ENCODE data around the gene DYNC1LI1.
"Not testable (repeated sequence)": the region's sequence is repeated elsewhere in the genome, so short reads cannot be mapped to it uniquely, and the experiment has no call there.

The DYNC1LI1 gene

GRCh38 chr3:32578669-32579068 is 8.0 kb upstream of the DYNC1LI1 start:
- H3K9ac ChIP-seq (ENCODE audit: low read length); H3K9me3 ChIP-seq (ENCODE audit: low read length); H3K36me3 ChIP-seq (ENCODE audit: insufficient read depth, low read length); H3K4me3 ChIP-seq (ENCODE audit: low read depth in 1 of 2, low read length in 2 of 2); H3K27me3 ChIP-seq (ENCODE audit: control insufficient read depth in 1 of 2, insufficient read depth in 2 of 2, low read length in 2 of 2); H3K27ac ChIP-seq (ENCODE audit: low read depth, low read length); H3K4me1 ChIP-seq (ENCODE audit: insufficient read depth, low read length): not testable (repeated sequence)

- peaks cover 7% of the 10 kb centered on the region for H3K4me1 ChIP-seq (ENCODE audit: insufficient read depth, low read length)
- H3K9me3 ChIP-seq (ENCODE audit: low read length): no peaks in the 10 kb centered on the region
- H3K4me3 ChIP-seq (ENCODE audit: low read depth in 1 of 2, low read length in 2 of 2): no peak overlapping the region
- no peaks in the 10 kb centered on the region for H3K36me3 ChIP-seq (ENCODE audit: insufficient read depth, low read length)
- H3K27me3 ChIP-seq (ENCODE audit: control insufficient read depth in 1 of 2, insufficient read depth in 2 of 2, low read length in 2 of 2): no peaks in the 10 kb centered on the region
- H3K27ac ChIP-seq (ENCODE audit: low read depth, low read length): peak overlapping the region; percentile 13
- no peak overlapping the region for H3K9ac ChIP-seq (ENCODE audit: low read length)
Observed at GRCh38 chr3:32577581-32578556, 7.2 kb upstream of the DYNC1LI1 start.

GRCh38 chr3:32577174-32577573 is 6.5 kb upstream of the DYNC1LI1 start:
- Histone ChIP-seq H3K27ac (ENCODE audit: low read depth, low read length) (no peak overlapping the region), H3K4me1 (ENCODE audit: insufficient read depth, low read length) (peaks cover 7% of the 10 kb centered on the region), H3K4me3 (ENCODE audit: low read depth in 1 of 2, low read length in 2 of 2) (no peak overlapping the region), H3K9me3 (ENCODE audit: low read length) (no peaks in the 10 kb centered on the region), H3K27me3 (ENCODE audit: control insufficient read depth in 1 of 2, insufficient read depth in 2 of 2, low read length in 2 of 2) (no peaks in the 10 kb centered on the region), H3K36me3 (ENCODE audit: insufficient read depth, low read length) (no peaks in the 10 kb centered on the region), H3K9ac (ENCODE audit: low read length) (no peak overlapping the region)

- no peak overlapping the region for H3K9ac ChIP-seq (ENCODE audit: low read length)
- H3K36me3 ChIP-seq (ENCODE audit: insufficient read depth, low read length): no peaks in the 10 kb centered on the region
- H3K27me3 ChIP-seq (ENCODE audit: control insufficient read depth in 1 of 2, insufficient read depth in 2 of 2, low read length in 2 of 2): no peaks in the 10 kb centered on the region
- no peaks in the 10 kb centered on the region for H3K9me3 ChIP-seq (ENCODE audit: low read length)
- H3K4me3 ChIP-seq (ENCODE audit: low read depth in 1 of 2, low read length in 2 of 2): no peak overlapping the region
- no peak overlapping the region for H3K27ac ChIP-seq (ENCODE audit: low read depth, low read length)
- H3K4me1 ChIP-seq (ENCODE audit: insufficient read depth, low read length): peaks cover 7% of the 10 kb centered on the region
Observed at GRCh38 chr3:32575451-32576113, 4.9 kb upstream of the DYNC1LI1 start.

GRCh38 chr3:32571192-32571485 is 481 bp upstream of the DYNC1LI1 start:
- Histone ChIP-seq H3K27me3 (ENCODE audit: control insufficient read depth in 1 of 2, insufficient read depth in 2 of 2, low read length in 2 of 2) (no peaks in the 10 kb centered on the region), H3K4me3 (ENCODE audit: low read depth in 1 of 2, low read length in 2 of 2) (peak overlapping the region; percentile 91 to 94), H3K36me3 (ENCODE audit: insufficient read depth, low read length) (no peaks in the 10 kb centered on the region), H3K27ac (ENCODE audit: low read depth, low read length) (peak overlapping the region; percentile 93), H3K9ac (ENCODE audit: low read length) (peak overlapping the region; percentile 92), H3K4me1 (ENCODE audit: insufficient read depth, low read length) (peaks cover 11% of the 10 kb centered on the region), H3K9me3 (ENCODE audit: low read length) (no peaks in the 10 kb centered on the region)

GRCh38 chr3:32569540-32570420 is 878 bp downstream of the DYNC1LI1 start:
- H3K4me1 ChIP-seq (ENCODE audit: insufficient read depth, low read length): peaks cover 11% of the 10 kb centered on the region
- peak overlapping the region; percentile 74 for H3K9ac ChIP-seq (ENCODE audit: low read length)
- H3K27ac ChIP-seq (ENCODE audit: low read depth, low read length): peak overlapping the region; percentile 95
- no peaks in the 10 kb centered on the region for H3K27me3 ChIP-seq (ENCODE audit: control insufficient read depth in 1 of 2, insufficient read depth in 2 of 2, low read length in 2 of 2)
- H3K4me3 ChIP-seq (ENCODE audit: low read depth in 1 of 2, low read length in 2 of 2): peak overlapping the region; percentile 91 to 94
- no peaks in the 10 kb centered on the region for H3K36me3 ChIP-seq (ENCODE audit: insufficient read depth, low read length)
- H3K9me3 ChIP-seq (ENCODE audit: low read length): no peaks in the 10 kb centered on the region

- peak overlapping the region; percentile 74 for H3K9ac ChIP-seq (ENCODE audit: low read length)
- peak overlapping the region in 1 of 2 donors; percentile 91 for H3K4me3 ChIP-seq (ENCODE audit: low read depth in 1 of 2, low read length in 2 of 2)
- peaks cover 11% of the 10 kb centered on the region for H3K4me1 ChIP-seq (ENCODE audit: insufficient read depth, low read length)
Observed at GRCh38 chr3:32568953-32569352, 1.7 kb downstream of the DYNC1LI1 start.

GRCh38 chr3:32564195-32564594 is 6.5 kb downstream of the DYNC1LI1 start:
- no peak overlapping the region for H3K4me3 ChIP-seq (ENCODE audit: low read depth in 1 of 2, low read length in 2 of 2)
- no peak overlapping the region for H3K27ac ChIP-seq (ENCODE audit: low read depth, low read length)
- no peak overlapping the region for H3K9ac ChIP-seq (ENCODE audit: low read length)
- H3K9me3 ChIP-seq (ENCODE audit: low read length): no peaks in the 10 kb centered on the region
- H3K4me1 ChIP-seq (ENCODE audit: insufficient read depth, low read length): peaks cover 4% of the 10 kb centered on the region
- no peaks in the 10 kb centered on the region for H3K27me3 ChIP-seq (ENCODE audit: control insufficient read depth in 1 of 2, insufficient read depth in 2 of 2, low read length in 2 of 2)
- no peaks in the 10 kb centered on the region for H3K36me3 ChIP-seq (ENCODE audit: insufficient read depth, low read length)

More at GRCh38 chr3:32568953-32569352, 1.7 kb downstream of the DYNC1LI1 start:
- Histone ChIP-seq H3K27me3 (ENCODE audit: control insufficient read depth in 1 of 2, insufficient read depth in 2 of 2, low read length in 2 of 2) (no peaks in the 10 kb centered on the region), H3K36me3 (ENCODE audit: insufficient read depth, low read length) (no peaks in the 10 kb centered on the region), H3K9me3 (ENCODE audit: low read length) (no peaks in the 10 kb centered on the region), H3K27ac (ENCODE audit: low read depth, low read length) (no peak overlapping the region)

- Histone ChIP-seq H3K9me3 (ENCODE audit: low read length) (no peaks in the 10 kb centered on the region), H3K27me3 (ENCODE audit: control insufficient read depth in 1 of 2, insufficient read depth in 2 of 2, low read length in 2 of 2) (no peaks in the 10 kb centered on the region), H3K4me3 (ENCODE audit: low read depth in 1 of 2, low read length in 2 of 2) (no peak overlapping the region), H3K36me3 (ENCODE audit: insufficient read depth, low read length) (no peaks in the 10 kb centered on the region), H3K4me1 (ENCODE audit: insufficient read depth, low read length) (no peaks in the 10 kb centered on the region), H3K9ac (ENCODE audit: low read length) (no peak overlapping the region), H3K27ac (ENCODE audit: low read depth, low read length) (no peak overlapping the region)
Observed at GRCh38 chr3:32562640-32563039, 8.0 kb downstream of the DYNC1LI1 start.

- H3K4me3 ChIP-seq (ENCODE audit: low read depth in 1 of 2, low read length in 2 of 2): no peak overlapping the region
- H3K9ac ChIP-seq (ENCODE audit: low read length): no peak overlapping the region
- no peaks in the 10 kb centered on the region for H3K36me3 ChIP-seq (ENCODE audit: insufficient read depth, low read length)
- H3K27ac ChIP-seq (ENCODE audit: low read depth, low read length): no peak overlapping the region
- H3K27me3 ChIP-seq (ENCODE audit: control insufficient read depth in 1 of 2, insufficient read depth in 2 of 2, low read length in 2 of 2): no peaks in the 10 kb centered on the region
- H3K9me3 ChIP-seq (ENCODE audit: low read length): no peaks in the 10 kb centered on the region
- no peaks in the 10 kb centered on the region for H3K4me1 ChIP-seq (ENCODE audit: insufficient read depth, low read length)
Observed at GRCh38 chr3:32557640-32558352, 12.9 kb downstream of the DYNC1LI1 start.
